Medulla oblongata (tissue), 1 donor: ENCODE measurements around the gene NUMB.

ENCODE experiments used
- DNase-seq: peaks from one replicate; pipeline ENCODE4 v3.0.0-alpha.2; 2015; ENCODE audit errors: extremely low spot score

NUMB gene

GRCh38 chr14:73261075-73261474 lies 197.3 kb downstream of the NUMB start:
- no peak for DNase-seq

DNA sequence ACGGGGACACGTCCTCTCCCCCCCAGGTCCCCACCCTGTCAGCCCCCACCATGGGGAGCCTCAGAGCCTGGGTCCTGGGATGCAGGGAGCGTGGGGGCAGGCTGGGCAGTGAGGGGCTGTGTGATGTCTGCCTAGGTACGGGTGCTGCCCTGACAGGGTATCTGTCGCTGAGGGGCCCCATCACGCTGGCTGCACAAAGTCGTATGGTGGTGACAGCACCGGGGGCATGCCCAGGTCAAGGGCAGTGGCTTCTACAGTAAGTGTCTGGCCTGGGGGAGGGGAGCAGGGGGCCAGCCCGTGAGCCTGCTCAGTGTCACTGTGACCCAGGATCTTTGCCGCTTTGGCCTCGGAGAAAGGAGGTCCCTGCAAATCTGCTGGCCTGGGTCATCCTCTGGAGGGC lies 197.8 kb downstream of the NUMB start:
- no peak for DNase-seq

DNA sequence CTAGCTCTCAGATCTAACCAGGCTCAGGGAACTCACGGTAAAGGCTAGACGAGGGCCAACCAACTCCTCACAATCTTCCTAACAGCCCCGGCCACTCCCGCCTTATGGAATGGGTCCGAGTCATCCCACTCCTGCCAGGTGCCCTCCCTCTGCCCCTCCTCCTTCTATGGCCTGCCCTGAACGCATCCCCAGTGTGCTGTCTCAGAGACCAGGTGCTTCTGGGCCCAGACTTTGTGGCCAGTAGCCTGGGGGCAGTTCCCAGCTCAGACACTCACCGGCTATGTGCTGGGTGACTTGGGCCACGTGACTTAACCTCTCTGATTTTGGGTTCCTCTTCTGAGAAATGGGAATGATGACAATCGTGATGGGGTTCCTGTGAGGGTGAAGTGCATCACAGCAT lies 198.5 kb downstream of the NUMB start:
- no peak for DNase-seq

- DNase-seq: no peak
Measured at GRCh38 chr14:73258845-73259611, 199.3 kb downstream of the NUMB start.

- no peak for DNase-seq
Measured at GRCh38 chr14:73258076-73258475, 200.3 kb downstream of the NUMB start.

DNA sequence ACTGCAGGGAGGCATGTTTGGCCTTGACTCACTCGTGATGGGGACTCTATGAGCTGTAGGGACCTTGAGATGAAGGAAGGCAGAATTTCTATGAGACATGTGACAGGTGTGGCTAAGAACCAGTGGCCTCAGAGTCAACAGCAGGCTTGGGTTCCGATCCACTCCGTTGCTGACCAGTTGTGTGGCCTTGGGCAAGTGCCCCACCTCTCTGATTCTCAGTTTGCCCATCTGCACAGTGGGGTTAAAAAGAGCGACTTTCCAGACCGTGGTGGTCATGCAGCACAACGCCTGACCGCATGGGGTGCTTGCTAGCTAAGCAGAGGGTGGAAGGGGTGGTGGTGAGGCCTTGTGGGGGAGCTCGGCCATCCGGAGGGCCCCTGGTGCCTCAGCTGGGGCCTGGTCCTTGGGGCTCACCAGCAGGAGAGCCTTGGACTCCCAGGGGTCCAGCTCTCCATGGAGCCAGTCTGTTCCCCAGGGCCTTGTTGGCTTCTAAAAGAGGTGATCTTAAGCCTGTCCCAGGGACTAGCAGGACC lies 202.6 kb downstream of the NUMB start:
- no peak for DNase-seq

DNA sequence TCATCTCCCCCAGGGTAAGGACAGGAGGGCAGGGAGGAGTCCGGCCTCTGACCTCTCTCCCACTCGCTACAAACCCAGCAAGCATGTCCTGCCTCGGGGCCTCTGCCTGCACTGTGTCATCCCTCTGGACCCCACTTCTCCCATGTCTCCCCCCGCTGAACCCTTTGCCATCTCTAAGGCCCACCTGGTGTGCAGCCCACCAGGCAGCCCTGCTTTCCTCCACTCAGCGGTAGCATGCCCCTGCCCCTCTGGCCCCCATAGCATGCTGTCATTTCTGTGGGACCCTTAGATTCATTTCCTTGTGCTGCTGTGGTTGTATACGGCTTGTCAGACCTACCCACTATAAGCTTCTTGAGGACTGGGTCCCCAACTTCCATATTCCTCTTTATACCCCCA lies 203.3 kb downstream of the NUMB start:
- DNase-seq: no peak

GRCh38 chr14:73254247-73255004 lies 203.9 kb downstream of the NUMB start:
- no peak for DNase-seq

GRCh38 chr14:73253721-73254120 lies 204.6 kb downstream of the NUMB start:
- DNase-seq: no peak

GRCh38 chr14:73253323-73253610 lies 205.1 kb downstream of the NUMB start:
- no peak for DNase-seq

DNA sequence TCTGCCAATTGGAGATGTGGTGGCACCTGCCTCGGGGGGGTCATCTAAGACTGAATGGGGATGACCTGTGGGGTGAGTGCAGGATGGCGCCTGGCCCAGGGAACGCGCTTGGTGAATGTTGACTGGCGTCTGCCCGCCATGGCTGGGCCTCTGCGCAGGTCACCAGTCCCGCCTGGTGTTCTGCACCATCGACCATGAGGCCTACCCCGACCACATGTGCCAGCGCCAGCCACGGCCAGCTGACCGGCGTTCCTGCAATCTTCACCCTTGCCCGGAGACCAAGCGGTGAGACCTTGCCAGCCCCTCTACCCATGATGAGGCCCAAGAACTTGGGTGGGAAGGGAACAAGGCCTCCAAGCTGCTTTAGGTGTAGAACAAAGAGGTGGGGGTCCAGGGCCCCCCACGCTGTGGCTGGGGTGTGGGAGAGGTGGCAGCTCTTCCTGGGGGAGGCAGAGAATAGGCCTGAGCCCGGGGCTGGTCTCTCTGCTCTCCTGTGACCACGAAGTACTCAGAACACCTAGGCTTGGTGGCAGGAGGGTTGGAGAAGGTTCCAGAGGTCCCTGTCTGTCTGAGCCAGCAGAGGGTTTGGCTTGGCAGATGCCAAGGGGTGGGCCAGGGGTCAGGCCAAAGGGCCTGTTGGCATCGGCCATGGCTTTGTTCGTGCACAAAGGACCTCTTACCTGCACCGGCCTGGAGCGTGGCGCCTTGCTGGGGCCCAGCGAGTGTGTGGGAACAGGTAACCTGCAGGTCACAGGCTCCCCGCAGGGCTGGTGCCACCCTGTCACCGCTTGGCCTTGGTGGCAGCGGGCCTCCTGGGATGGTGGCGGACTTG lies 205.6 kb downstream of the NUMB start:
- no peak for DNase-seq

DNA sequence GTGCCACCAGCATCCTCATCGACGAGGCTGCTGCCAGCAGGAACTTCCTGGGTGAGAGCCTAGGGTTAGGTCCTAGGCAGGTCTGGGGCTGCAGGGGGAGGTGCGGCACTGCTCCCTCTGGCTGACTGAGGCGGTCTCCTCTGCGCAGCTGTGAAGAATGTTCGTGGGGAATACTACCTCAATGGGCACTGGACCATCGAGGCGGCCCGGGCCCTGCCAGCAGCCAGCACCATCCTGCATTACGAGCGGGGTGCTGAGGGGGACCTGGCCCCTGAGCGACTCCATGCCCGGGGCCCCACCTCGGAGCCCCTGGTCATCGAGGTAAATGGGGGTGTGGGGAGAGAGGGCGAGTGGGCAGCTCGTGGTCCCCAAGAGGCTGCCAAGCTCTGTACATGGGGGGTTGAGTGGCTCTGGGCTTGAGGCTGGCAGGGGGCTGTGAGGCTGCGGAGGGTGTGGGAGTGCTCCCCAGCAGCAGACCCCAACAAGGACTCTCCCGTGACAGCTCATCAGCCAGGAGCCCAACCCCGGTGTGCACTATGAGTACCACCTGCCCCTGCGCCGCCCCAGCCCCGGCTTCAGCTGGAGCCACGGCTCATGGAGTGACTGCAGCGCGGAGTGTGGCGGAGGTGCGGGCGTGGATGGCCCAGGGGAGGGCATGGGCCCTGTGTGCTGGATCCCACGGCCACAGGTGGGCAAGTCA lies 206.7 kb downstream of the NUMB start:
- no peak for DNase-seq

- DNase-seq: no peak
Measured at GRCh38 chr14:73250781-73251500, 207.4 kb downstream of the NUMB start.

GRCh38 chr14:73250317-73250713 lies 208.0 kb downstream of the NUMB start:
- no peak for DNase-seq

DNA sequence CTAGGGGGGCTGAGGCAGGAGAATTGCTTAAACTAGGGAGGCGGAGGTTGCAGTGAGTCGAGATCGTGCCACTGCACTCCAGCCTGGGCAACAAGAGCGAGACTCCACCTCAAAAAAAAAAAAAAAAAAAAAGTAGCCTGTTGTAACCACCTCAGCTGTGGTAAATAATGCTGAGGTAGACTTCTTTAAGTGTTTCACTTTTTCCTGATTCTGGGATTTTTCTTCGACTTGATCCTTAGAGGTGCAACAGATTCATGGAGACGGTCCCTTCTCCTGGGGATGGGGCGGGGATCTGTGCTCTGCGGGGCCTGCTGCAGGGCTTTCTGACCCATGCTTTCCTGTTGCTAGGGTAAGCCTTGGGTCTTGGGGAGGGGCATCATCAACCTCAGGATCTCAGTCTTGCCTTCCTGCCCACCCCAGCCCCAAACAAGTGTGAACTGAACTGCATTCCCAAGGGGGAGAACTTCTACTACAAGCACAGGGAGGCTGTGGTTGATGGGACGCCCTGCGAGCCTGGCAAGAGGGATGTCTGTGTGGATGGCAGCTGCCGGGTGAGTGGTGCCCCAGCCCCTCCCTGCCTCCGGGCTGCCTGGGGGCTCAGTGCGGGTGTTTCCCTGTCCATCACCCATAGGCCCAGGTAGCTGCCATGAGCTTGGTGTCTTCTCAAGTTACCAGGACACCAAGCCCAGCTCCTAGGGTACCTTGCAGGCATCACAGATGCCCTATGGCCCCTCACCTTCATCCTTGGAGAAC lies 208.6 kb downstream of the NUMB start:
- DNase-seq: no peak

DNA sequence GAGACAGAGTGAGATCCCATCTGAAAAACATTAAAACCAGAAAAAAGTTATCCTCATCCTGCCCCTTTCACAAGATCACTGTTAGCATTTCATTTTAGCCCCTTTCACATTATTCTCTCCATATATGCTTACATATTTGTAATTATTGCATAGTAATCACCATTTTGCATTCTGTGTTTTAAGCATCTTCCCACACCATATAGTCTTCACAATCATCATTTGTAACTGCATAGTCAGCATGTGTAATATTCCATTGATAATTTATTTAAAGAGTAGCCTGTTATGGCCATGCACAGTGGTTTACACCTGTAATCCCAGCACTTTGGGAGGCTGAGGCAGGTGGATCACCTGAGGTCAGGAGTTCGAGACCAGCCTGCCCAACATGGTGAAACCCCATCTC lies 209.2 kb downstream of the NUMB start:
- no peak for DNase-seq

GRCh38 chr14:73248108-73248868 lies 210.1 kb downstream of the NUMB start:
- DNase-seq: no peak

- DNase-seq: no peak
Measured at GRCh38 chr14:73246387-73247150, 211.8 kb downstream of the NUMB start.
